Rectal smooth muscle tissue (tissue), 1 donor: ENCODE measurements around the gene EMILIN1.
"Not testable (repeated sequence)": the region's sequence is repeated elsewhere in the genome, so short reads cannot be mapped to it uniquely, and the experiment has no call there.

ENCODE experiments used
- H3K27ac ChIP-seq: one replicate; pipeline ENCODE4 v1.7.0; 2013; ENCODE audit warnings: low read depth, low read length, inconsistent platforms
- H3K27me3 ChIP-seq: one replicate; pipeline ENCODE4 v1.7.0; 2013; ENCODE audit warnings: low read length; ENCODE audit not compliant: control insufficient read depth, insufficient read depth
- H3K36me3 ChIP-seq: one replicate; pipeline ENCODE4 v1.7.0; 2013; ENCODE audit warnings: low read length; ENCODE audit not compliant: control insufficient read depth, insufficient read depth
- H3K4me1 ChIP-seq: one replicate; pipeline ENCODE4 v1.7.0; 2013; ENCODE audit warnings: low read length; ENCODE audit not compliant: control insufficient read depth, insufficient read depth
- H3K4me3 ChIP-seq: one replicate; pipeline ENCODE4 v1.7.0; 2013; ENCODE audit warnings: low read length
- H3K9ac ChIP-seq: one replicate; pipeline ENCODE4 v1.7.0; 2013; ENCODE audit warnings: low read length

The EMILIN1 gene

DNA sequence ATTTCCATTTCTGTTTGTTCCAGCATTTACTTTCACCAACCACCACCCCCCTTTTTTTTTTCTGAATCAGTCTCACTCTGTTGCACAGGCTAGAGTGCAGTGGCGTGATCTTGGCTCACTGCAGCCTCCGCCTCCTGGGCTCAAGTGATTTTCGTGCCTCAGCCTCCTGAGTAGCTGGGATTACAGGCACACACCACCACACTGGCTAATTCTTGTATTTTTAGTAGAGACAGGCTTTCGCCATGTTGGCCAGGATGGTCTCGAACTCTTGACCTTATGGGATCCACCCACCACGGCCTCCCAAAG lies 2.9 kb upstream of the EMILIN1 start:
- H3K27me3 ChIP-seq, H3K36me3 ChIP-seq, H3K4me3 ChIP-seq, H3K9ac ChIP-seq: not testable (repeated sequence)
- peak overlapping the region; percentile 99 for H3K27ac ChIP-seq
- peaks cover 48% of the 10 kb centered on the region for H3K4me1 ChIP-seq

DNA sequence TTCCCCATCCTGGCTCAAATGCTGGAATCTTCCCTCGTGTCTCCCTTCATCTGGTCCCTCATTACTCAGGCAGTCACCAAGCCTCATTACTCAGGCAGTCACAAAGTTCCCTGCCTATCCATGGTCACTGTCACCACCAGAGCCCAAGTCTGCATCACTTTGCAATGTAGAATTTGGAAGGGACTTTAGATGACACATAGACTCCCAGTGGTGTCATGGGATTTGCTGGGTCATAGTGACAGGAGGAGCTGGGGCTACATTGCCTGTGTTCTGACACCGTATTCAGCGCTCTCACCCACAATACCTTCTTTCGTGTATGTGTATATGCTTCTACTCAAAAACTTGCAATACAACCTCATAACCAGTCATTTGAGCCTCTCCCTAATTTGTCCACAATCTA lies 2.1 kb upstream of the EMILIN1 start:
- Histone ChIP-seq H3K27me3 (no peaks in the 10 kb centered on the region), H3K9ac (no peak overlapping the region), H3K4me3 (no peak overlapping the region), H3K4me1 (peaks cover 47% of the 10 kb centered on the region), H3K36me3 (peaks cover 2% of the 10 kb centered on the region), H3K27ac (peak overlapping the region; percentile 99)

DNA sequence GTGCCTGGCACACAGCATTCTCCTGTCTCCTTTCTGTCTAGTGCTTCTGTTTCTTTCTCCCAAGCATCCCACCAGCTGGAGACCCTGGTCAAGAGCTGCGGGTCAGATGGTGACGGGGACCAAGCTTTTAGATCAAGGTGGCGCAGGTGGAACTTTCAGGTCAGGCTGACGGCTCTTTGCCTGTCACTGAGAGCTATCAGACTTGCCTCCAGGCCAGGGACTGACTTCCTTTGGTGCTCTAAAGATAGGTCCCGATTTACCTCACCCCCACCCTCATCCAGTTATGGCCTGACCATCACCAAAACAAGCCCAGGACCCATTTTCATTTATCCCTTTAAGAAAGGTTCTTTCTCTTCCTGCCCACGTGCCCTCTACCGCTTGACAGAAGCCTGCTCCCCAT lies 1.2 kb upstream of the EMILIN1 start:
- Histone ChIP-seq H3K27ac (peak overlapping the region; percentile 84), H3K9ac (no peak overlapping the region), H3K4me1 (peaks cover 55% of the 10 kb centered on the region), H3K36me3 (peaks cover 2% of the 10 kb centered on the region), H3K27me3 (no peaks in the 10 kb centered on the region), H3K4me3 (no peak overlapping the region)

DNA sequence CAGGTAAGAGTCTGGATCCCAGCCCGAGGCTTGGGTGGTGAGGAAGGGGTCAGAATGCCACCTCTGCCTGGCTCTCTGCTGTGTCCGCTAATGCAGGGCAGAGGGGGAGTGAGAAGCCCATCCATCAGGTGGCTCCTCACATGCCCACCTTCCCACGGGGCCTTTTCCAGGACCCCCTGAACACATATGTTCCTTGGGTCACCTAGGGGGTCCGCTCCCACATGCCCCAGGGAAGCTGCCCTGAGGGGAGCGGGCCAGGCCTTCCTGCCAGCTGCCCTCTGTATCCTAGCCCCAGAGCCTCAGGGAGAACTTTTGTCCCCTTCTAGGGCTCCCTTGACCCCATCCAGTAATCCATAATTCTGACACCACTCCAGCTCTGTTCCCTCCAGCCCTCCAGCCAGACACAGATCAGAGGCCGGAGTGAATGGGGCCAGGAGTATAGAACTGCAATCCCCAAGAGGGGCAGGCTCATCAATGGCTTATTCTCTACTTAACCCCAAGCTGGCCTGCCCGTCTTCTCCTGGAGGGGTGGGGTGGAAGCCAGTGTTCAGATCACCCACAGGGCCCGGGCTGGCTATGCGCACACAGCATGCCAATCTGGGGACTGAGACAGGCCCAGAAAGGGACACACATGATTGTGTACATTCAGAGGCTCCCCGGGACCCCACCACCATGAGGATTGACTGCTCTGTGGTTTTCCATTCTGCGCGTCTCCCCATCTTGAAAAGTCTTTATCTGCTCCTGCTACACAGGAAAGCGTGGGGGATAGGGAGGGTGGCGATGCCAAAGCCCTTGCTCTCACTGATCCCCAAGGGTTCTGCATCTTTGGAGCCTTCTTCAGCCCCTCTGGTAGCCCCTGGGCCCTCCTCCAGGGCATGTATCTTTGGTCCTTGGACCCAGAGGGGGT lies 1.1 kb downstream of the EMILIN1 start:
- peak overlapping the region; percentile 84 for H3K27ac ChIP-seq
- H3K4me3 ChIP-seq = peak overlapping the region; percentile 82
- H3K4me1 ChIP-seq = peaks cover 46% of the 10 kb centered on the region
- peak overlapping the region; percentile 57 for H3K9ac ChIP-seq
- peaks cover 2% of the 10 kb centered on the region for H3K36me3 ChIP-seq
- no peaks in the 10 kb centered on the region for H3K27me3 ChIP-seq

DNA sequence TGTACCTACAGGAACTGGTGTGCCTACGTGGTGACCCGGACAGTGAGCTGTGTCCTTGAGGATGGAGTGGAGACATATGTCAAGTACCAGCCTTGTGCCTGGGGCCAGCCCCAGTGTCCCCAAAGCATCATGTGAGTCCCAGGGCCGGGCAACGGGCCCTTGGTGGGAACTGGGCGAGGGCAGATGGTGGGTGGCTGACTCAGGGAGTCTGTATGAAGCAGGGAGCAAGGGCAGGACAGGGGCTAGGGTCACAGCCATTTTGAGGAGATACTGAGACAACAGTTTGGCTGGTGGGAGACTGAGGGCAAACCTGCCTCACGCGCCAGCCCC lies 1.7 kb downstream of the EMILIN1 start:
- peak overlapping the region; percentile 84 for H3K27ac ChIP-seq
- no peaks in the 10 kb centered on the region for H3K27me3 ChIP-seq
- peak overlapping the region; percentile 82 for H3K4me3 ChIP-seq
- H3K4me1 ChIP-seq = peaks cover 46% of the 10 kb centered on the region
- H3K9ac ChIP-seq = peak overlapping the region; percentile 33
- peaks cover 2% of the 10 kb centered on the region for H3K36me3 ChIP-seq

DNA sequence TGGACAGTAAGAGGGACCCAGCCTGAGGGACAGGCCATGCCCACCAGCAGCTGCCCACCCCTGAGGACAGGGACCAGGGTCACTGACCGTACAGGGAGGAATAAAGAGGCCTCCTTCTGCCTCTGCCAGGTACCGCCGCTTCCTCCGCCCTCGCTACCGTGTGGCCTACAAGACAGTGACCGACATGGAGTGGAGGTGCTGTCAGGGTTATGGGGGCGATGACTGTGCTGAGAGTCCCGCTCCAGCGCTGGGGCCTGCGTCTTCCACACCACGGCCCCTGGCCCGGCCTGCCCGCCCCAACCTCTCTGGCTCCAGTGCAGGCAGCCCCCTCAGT lies 2.2 kb downstream of the EMILIN1 start:
- H3K9ac ChIP-seq = no peak overlapping the region
- peaks cover 45% of the 10 kb centered on the region for H3K4me1 ChIP-seq
- peak overlapping the region; percentile 82 for H3K4me3 ChIP-seq
- H3K27me3 ChIP-seq = no peaks in the 10 kb centered on the region
- H3K36me3 ChIP-seq = peaks cover 2% of the 10 kb centered on the region
- peak overlapping the region; percentile 84 for H3K27ac ChIP-seq

DNA sequence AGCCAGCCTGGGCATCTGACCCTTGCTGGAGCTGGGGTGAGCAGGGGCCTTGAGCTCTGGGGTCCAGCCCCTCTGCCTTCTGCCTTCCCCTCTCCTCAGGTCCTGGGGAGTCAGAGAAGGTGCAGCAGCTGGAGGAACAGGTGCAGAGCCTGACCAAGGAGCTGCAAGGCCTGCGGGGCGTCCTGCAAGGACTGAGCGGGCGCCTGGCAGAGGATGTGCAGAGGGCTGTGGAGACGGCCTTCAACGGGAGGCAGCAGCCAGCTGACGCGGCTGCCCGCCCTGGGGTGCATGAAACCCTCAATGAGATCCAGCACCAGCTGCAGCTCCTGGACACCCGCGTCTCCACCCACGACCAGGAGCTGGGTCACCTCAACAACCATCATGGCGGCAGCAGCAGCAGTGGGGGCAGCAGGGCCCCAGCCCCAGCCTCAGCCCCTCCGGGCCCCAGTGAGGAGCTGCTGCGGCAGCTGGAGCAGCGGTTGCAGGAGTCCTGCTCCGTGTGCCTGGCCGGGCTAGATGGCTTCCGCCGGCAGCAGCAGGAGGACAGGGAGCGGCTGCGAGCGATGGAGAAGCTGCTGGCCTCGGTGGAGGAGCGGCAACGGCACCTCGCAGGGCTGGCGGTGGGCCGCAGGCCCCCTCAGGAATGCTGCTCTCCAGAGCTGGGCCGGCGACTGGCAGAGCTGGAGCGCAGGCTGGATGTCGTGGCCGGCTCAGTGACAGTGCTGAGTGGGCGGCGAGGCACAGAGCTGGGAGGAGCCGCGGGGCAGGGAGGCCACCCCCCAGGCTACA lies 3.8 kb downstream of the EMILIN1 start:
- H3K27ac ChIP-seq = peak overlapping the region; percentile 84
- no peak overlapping the region for H3K9ac ChIP-seq
- H3K4me1 ChIP-seq = peaks cover 38% of the 10 kb centered on the region
- H3K27me3 ChIP-seq = no peaks in the 10 kb centered on the region
- H3K4me3 ChIP-seq = peak overlapping the region; percentile 82
- peaks cover 2% of the 10 kb centered on the region for H3K36me3 ChIP-seq

DNA sequence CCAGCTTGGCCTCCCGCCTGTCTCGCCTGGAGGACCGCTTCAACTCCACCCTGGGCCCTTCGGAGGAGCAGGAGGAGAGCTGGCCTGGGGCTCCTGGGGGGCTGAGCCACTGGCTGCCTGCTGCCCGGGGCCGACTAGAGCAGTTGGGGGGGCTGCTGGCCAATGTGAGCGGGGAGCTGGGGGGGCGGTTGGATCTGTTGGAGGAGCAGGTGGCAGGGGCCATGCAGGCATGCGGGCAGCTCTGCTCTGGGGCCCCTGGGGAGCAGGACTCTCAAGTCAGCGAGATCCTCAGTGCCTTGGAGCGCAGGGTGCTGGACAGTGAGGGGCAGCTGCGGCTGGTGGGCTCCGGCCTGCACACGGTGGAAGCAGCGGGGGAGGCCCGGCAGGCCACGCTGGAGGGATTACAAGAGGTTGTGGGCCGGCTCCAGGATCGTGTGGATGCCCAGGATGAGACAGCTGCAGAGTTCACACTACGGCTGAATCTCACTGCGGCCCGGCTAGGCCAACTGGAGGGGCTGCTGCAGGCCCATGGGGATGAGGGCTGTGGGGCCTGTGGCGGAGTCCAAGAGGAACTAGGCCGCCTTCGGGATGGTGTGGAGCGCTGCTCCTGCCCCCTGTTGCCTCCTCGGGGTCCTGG lies 4.5 kb downstream of the EMILIN1 start:
- no peaks in the 10 kb centered on the region for H3K27me3 ChIP-seq
- H3K4me1 ChIP-seq = peaks cover 33% of the 10 kb centered on the region
- H3K27ac ChIP-seq = no peak overlapping the region
- H3K4me3 ChIP-seq = no peak overlapping the region
- no peak overlapping the region for H3K9ac ChIP-seq
- peaks cover 2% of the 10 kb centered on the region for H3K36me3 ChIP-seq

DNA sequence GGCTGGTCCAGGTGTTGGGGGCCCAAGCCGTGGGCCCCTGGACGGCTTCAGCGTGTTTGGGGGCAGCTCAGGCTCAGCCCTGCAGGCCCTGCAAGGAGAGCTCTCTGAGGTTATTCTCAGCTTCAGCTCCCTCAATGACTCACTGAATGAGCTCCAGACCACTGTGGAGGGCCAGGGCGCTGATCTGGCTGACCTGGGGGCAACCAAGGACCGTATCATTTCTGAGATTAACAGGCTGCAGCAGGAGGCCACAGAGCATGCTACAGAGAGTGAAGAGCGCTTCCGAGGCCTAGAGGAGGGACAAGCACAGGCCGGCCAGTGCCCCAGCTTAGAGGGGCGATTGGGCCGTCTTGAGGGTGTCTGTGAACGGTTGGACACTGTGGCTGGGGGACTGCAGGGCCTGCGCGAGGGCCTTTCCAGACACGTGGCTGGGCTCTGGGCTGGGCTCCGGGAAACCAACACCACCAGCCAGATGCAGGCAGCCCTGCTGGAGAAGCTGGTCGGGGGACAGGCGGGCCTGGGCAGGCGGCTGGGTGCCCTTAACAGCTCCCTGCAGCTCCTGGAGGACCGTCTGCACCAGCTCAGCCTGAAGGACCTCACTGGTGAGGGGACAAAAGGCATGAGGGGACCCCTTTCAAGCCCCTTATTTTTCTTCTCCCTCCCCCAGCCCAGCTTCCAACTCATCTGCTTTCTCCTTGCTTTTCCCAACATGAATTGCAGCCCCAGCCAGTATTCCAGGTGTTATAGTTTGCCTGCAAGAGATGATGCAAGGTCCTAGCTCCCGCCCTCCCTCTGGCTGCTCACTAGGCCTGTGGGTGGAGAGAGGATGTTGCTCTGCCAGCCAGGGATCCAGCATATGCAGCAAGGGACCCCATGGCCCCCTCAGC lies 5.2 kb downstream of the EMILIN1 start:
- Histone ChIP-seq H3K4me3 (no peak overlapping the region), H3K4me1 (peaks cover 32% of the 10 kb centered on the region), H3K9ac (no peak overlapping the region), H3K27me3 (no peaks in the 10 kb centered on the region), H3K27ac (peak overlapping the region; percentile 13), H3K36me3 (peaks cover 2% of the 10 kb centered on the region)

DNA sequence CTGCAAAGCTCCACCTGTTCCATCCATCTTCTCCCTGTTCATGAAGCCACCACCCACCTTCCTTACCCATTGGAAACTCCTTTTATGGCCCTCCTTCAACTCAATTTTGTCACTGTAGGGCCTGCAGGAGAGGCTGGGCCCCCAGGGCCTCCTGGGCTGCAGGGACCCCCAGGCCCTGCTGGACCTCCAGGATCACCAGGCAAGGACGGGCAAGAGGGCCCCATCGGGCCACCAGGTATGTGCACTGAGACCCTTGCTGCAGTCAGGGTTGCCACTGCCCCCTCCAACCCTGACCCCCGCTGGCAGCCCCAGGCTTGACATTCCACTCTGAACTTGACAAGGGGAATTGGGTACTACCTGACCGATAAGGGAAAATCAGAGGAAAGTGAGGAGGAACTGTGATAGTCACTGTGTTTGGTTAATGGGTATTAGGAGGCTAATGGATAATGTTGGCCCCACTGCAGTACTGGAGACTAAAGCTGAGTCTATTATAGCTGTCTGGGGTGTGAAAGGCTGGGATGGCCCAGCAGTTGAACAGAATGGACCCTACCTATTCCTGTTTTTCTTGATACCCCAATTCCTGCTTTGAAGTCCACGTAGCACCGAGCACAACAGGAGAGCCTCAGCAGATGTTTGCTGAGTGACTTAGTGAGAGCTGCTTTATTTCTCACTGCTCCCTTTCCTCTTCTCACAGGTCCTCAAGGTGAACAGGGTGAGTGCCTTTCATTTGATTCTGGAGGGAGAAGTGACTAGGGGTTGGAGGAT lies 6.1 kb downstream of the EMILIN1 start:
- H3K27me3 ChIP-seq = no peaks in the 10 kb centered on the region
- H3K4me1 ChIP-seq = peaks cover 32% of the 10 kb centered on the region
- H3K27ac ChIP-seq = peak overlapping the region; percentile 90
- H3K9ac ChIP-seq = no peak overlapping the region
- H3K4me3 ChIP-seq = no peak overlapping the region
- peaks cover 2% of the 10 kb centered on the region for H3K36me3 ChIP-seq

DNA sequence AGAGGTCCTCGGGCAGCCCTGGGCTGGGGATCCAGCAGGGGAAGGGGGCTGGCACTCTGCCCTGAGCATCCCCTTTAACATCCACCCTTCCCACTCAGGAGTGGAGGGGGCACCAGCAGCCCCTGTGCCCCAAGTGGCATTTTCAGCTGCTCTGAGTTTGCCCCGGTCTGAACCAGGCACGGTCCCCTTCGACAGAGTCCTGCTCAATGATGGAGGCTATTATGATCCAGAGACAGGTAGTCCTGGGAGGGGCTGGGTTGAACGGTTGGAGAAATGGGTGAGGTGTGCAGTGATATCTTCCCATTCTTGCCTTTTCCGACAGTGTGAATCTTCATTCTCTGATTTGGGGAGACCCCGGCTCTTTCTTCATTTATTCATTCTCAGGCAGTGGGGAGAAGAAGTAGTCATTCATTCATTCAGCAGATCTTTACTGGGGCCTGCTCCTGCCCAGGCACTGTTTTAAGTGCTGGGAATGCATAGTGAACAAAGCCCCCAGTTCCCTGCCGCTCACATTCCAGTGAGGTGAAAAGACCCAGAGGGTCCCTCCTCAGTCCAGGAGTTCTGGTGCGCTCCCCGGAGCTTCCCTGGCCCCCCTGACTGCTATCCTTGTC lies 6.8 kb downstream of the EMILIN1 start:
- H3K27ac ChIP-seq = peak overlapping the region; percentile 90
- peaks cover 32% of the 10 kb centered on the region for H3K4me1 ChIP-seq
- H3K27me3 ChIP-seq = no peaks in the 10 kb centered on the region
- H3K9ac ChIP-seq = no peak overlapping the region
- H3K36me3 ChIP-seq = peaks cover 2% of the 10 kb centered on the region
- peak overlapping the region; percentile 60 for H3K4me3 ChIP-seq
